Type B pancreatic cell (in vitro differentiated cells): ENCODE results near the gene ST8SIA1. TPM values are rescaled to one million over a fixed set of nuclear protein-coding genes. Genes with fewer than 3 reads are reported as not detected.

Source experiments
- DNase-seq: peaks from one replicate; pipeline ENCODE4 v3.0.0; 2021; ENCODE audit warnings: mixed read lengths; ENCODE audit not compliant: unreplicated experiment; ENCODE audit errors: extremely low spot score
- H3K27ac Mint-ChIP-seq: 2 replicates; pipeline ENCODE4 v1.8.0; 2021; ENCODE audit warnings: mild to moderate bottlenecking, mixed read lengths
- H3K27me3 Mint-ChIP-seq: 2 replicates; pipeline ENCODE4 v1.8.0; 2021; ENCODE audit warnings: mixed read lengths
- H3K36me3 Mint-ChIP-seq: 2 replicates; pipeline ENCODE4 v1.8.0; 2021; ENCODE audit warnings: mixed read lengths
- H3K4me1 Mint-ChIP-seq: one replicate; pipeline ENCODE4 v1.8.0; 2021; ENCODE audit warnings: mixed read lengths; ENCODE audit not compliant: unreplicated experiment
- H3K4me3 Mint-ChIP-seq: 2 replicates; pipeline ENCODE4 v1.8.0; 2021; ENCODE audit warnings: mild to moderate bottlenecking, mixed read lengths
- H3K9me3 Mint-ChIP-seq: 2 replicates; pipeline ENCODE4 v1.8.0; 2021; ENCODE audit warnings: mixed read lengths
- CTCF ChIP-seq: fragments of 200-600 bp; sonication (generic); conservative IDR thresholded peaks from 2 replicates; pipeline ENCODE4 v1.5.0; 2021; ENCODE audit warnings: antibody characterized with exemption, mild to moderate bottlenecking
- total RNA-seq: library from RNA; stranded (reverse); gene quantifications from 2 replicates; pipeline ENCODE4 v1.2.1, GENCODE V29; 2021; ENCODE audit warnings: low replicate concordance

The ST8SIA1 gene
- total RNA-seq, 1 donor from 2014 or later: 6.3 TPM

- peaks cover 7% of the 10 kb centered on the region for H3K4me1 Mint-ChIP-seq
- no peak overlapping the region for H3K4me3 Mint-ChIP-seq
- H3K9me3 Mint-ChIP-seq: no peaks in the 10 kb centered on the region
- no peak for DNase-seq
- no peak for TF ChIP-seq CTCF
- peaks cover 6% of the 10 kb centered on the region for H3K27me3 Mint-ChIP-seq
- peaks cover 4% of the 10 kb centered on the region for H3K36me3 Mint-ChIP-seq
- H3K27ac Mint-ChIP-seq: no peak overlapping the region
Measured at GRCh38 chr12:22264380-22264779, 70.1 kb downstream of the ST8SIA1 start.

GRCh38 chr12:22262309-22262708, 72.2 kb downstream of the ST8SIA1 start:
- TF ChIP-seq CTCF: no peak
- DNase-seq: no peak
- peaks cover 7% of the 10 kb centered on the region for H3K4me1 Mint-ChIP-seq
- peaks cover 17% of the 10 kb centered on the region for H3K27me3 Mint-ChIP-seq
- no peaks in the 10 kb centered on the region for H3K36me3 Mint-ChIP-seq
- no peak overlapping the region for H3K4me3 Mint-ChIP-seq
- H3K27ac Mint-ChIP-seq: no peak overlapping the region
- no peaks in the 10 kb centered on the region for H3K9me3 Mint-ChIP-seq

- peaks cover 1% of the 10 kb centered on the region for H3K4me1 Mint-ChIP-seq
Measured at GRCh38 chr12:22257100-22257499, 77.4 kb downstream of the ST8SIA1 start.

GRCh38 chr12:22256605-22257004, 77.9 kb downstream of the ST8SIA1 start:
- Mint-ChIP-seq H3K4me3 (no peak overlapping the region), H3K36me3 (no peaks in the 10 kb centered on the region), H3K4me1 (no peaks in the 10 kb centered on the region), H3K27ac (no peak overlapping the region), H3K27me3 (peaks cover 17% of the 10 kb centered on the region), H3K9me3 (no peaks in the 10 kb centered on the region)
- DNase-seq: no peak
- TF ChIP-seq CTCF: no peak

More at GRCh38 chr12:22257100-22257499, 77.4 kb downstream of the ST8SIA1 start:
- Mint-ChIP-seq H3K9me3 (no peaks in the 10 kb centered on the region), H3K27ac (no peak overlapping the region), H3K36me3 (no peaks in the 10 kb centered on the region), H3K27me3 (peaks cover 17% of the 10 kb centered on the region), H3K4me3 (no peak overlapping the region)
- DNase-seq: no peak
- TF ChIP-seq CTCF: no peak

GRCh38 chr12:22256041-22256441, 78.5 kb downstream of the ST8SIA1 start:
- Mint-ChIP-seq H3K36me3 (no peaks in the 10 kb centered on the region), H3K27me3 (peaks cover 19% of the 10 kb centered on the region), H3K4me1 (no peaks in the 10 kb centered on the region), H3K9me3 (no peaks in the 10 kb centered on the region), H3K4me3 (no peak overlapping the region), H3K27ac (no peak overlapping the region)
- DNase-seq: no peak
- TF ChIP-seq CTCF: no peak

GRCh38 chr12:22255097-22255496, 79.4 kb downstream of the ST8SIA1 start:
- H3K4me3 Mint-ChIP-seq: no peak overlapping the region
- no peak for TF ChIP-seq CTCF
- H3K4me1 Mint-ChIP-seq: no peaks in the 10 kb centered on the region
- H3K27ac Mint-ChIP-seq: no peak overlapping the region
- H3K36me3 Mint-ChIP-seq: no peaks in the 10 kb centered on the region
- DNase-seq: no peak
- peaks cover 26% of the 10 kb centered on the region for H3K27me3 Mint-ChIP-seq
- no peaks in the 10 kb centered on the region for H3K9me3 Mint-ChIP-seq
